Gastrocnemius medialis (tissue), 4 donors: Measurements from ENCODE around the gene LBHD2.

Source experiments
- CTCF ChIP-seq, 5 experiments: fragments of 450-650 bp in 3 of 5; fragments of 200-600 bp in 2 of 5; sonication (generic) in 2 of 5; IDR thresholded peaks in 4 of 5; conservative IDR thresholded peaks in 1 of 5; 1 replicate in 4 of 5; 2 replicates in 1 of 5; pipeline ENCODE4 v1.5.1; 2016 to 2019; ENCODE audit warnings: antibody characterized with exemption in 5 of 5, mild to moderate bottlenecking in 3 of 5, moderate library complexity in 3 of 5
- POLR2A ChIP-seq, 2 donors: fragments of 450-650 bp; IDR thresholded peaks; one replicate each; pipeline ENCODE4 v1.6.1; 2017; ENCODE audit warnings: antibody characterized with exemption in 2 of 2, mild to moderate bottlenecking in 2 of 2, moderate library complexity in 2 of 2

GRCh38 chr14:103097244-103097993 lies 13.4 kb downstream of the LBHD2 start:
- TF ChIP-seq CTCF (IDR thresholded peaks at IDR 0.05 in 4 of 5, conservative IDR thresholded peaks at IDR 0.05 in 1 of 5) (no peak), POLR2A (IDR thresholded peaks at IDR 0.05) (no peak)
